HepG2 (cell line): ENCODE results near the gene CFAP97D1. TPM values are rescaled to one million over a fixed set of nuclear protein-coding genes. Genes with fewer than 3 reads are reported as not detected.

ENCODE experiments used
- ATAC-seq: fragments of 200-7000 bp; cut with Tn5 transposase; 3 replicates; pipeline ENCODE4 v1.9.1; 2020; ENCODE audit warnings: mild to moderate bottlenecking, moderate library complexity
- BruUV-seq: library from RNA; stranded (reverse); fragments of 400-500 nt; replicated peaks from 2 replicates; lab custom pipeline; 2021; lab: Mats Ljungman, UMichigan
- CTCF ChIA-PET: fragments of 300-600 bp; formaldehyde crosslinking; extraction: SDS; loops from one replicate; lab custom pipeline; 2021; ENCODE audit warnings: low total read pairs, inconsistent platforms, low intra/inter-chr PET ratio; lab: Yijun Ruan, JAX
- POLR2A ChIA-PET: fragments of 350-600 bp; sonication (Branson Sonifier 250); formaldehyde crosslinking; loops from one replicate; lab custom pipeline; 2020; ENCODE audit warnings: antibody characterized with exemption, inconsistent platforms; lab: Yijun Ruan, JAX
- DNase-seq: peaks from one replicate; pipeline ENCODE4 v3.0.0-alpha.2; 2015; ENCODE audit warnings: low spot score
- FAIRE-seq: peaks from 3 replicates; lab custom pipeline; 2011; peaks lifted over from hg19 to GRCh38; lab: Jason Lieb, UNC
- H2AFZ ChIP-seq: one replicate; pipeline ENCODE4 v1.6.1; 2011; ENCODE audit warnings: low read length, inconsistent platforms
- H3K27ac ChIP-seq: fragments of 300-600 bp; 3 replicates; pipeline ENCODE4 v1.8.0; 2011; ENCODE audit warnings: mixed run types, mild to moderate bottlenecking, mixed read lengths, low read length, inconsistent platforms; ENCODE audit not compliant: insufficient read depth; ENCODE audit errors: extremely low read length
- H3K27me3 ChIP-seq, 2 experiments: fragments of 200-600 bp in 1 of 2; 2 replicates in 1 of 2; 3 replicates in 1 of 2; pipeline versions ENCODE4 v1.6.0 to v1.8.0; 2011; ENCODE audit warnings: low read length in 2 of 2, mild to moderate bottlenecking in 2 of 2, moderate library complexity in 2 of 2, inconsistent platforms in 1 of 2; ENCODE audit not compliant: insufficient read depth in 2 of 2, control insufficient read depth in 1 of 2
- H3K36me3 ChIP-seq, 2 experiments: fragments of 200-600 bp in 1 of 2; replicated peaks in 1 of 2; 2 replicates in 1 of 2; 3 replicates in 1 of 2; pipeline versions ENCODE4 v1.5.1 to v1.8.0; 2011; ENCODE audit warnings: low read length in 2 of 2, inconsistent platforms in 1 of 2; ENCODE audit not compliant: insufficient read depth in 2 of 2, control insufficient read depth in 1 of 2
- H3K4me1 ChIP-seq: 2 replicates; pipeline ENCODE4 v1.5.1; 2012; ENCODE audit warnings: low read length, inconsistent platforms; ENCODE audit not compliant: insufficient read depth
- H3K4me2 ChIP-seq: 2 replicates; pipeline ENCODE4 v1.6.0; 2011; ENCODE audit warnings: low read depth, low read length, inconsistent platforms
- H3K4me3 ChIP-seq, 3 experiments: fragments of 200-600 bp in 1 of 3; sonication (generic), shearing (Covaris generic) in 1 of 3; replicated peaks in 1 of 3; 2 replicates each; pipeline ENCODE4 v1.5.1; 2011 to 2016; ENCODE audit warnings: low read length in 3 of 3, inconsistent platforms in 2 of 3, low read depth in 2 of 3, mild to moderate bottlenecking in 2 of 3, control low read depth in 1 of 3, mixed read lengths in 1 of 3; ENCODE audit not compliant: insufficient read depth in 1 of 3
- H3K79me2 ChIP-seq: one replicate; pipeline ENCODE4 v1.6.1; 2011; ENCODE audit warnings: low read length, inconsistent platforms; ENCODE audit not compliant: insufficient read depth
- H3K9ac ChIP-seq: 2 replicates; pipeline ENCODE4 v1.6.0; 2011; ENCODE audit warnings: mild to moderate bottlenecking, low read depth, low read length, inconsistent platforms; ENCODE audit not compliant: insufficient read depth
- H3K9me3 ChIP-seq: 2 replicates; pipeline ENCODE4 v1.5.1; 2012; ENCODE audit warnings: mild to moderate bottlenecking, low read length
- H4K20me1 ChIP-seq: 2 replicates; pipeline ENCODE4 v1.6.0; 2011; ENCODE audit warnings: inconsistent platforms, mild to moderate bottlenecking, low read length, moderate library complexity; ENCODE audit not compliant: insufficient read depth
- BHLHE40 ChIP-seq: IDR thresholded peaks from 2 replicates; pipeline ENCODE4 v1.6.1; 2011; ENCODE audit warnings: low read length, improper control_type of control experiment
- ELF1 ChIP-seq: sonication (generic); formaldehyde crosslinking; IDR thresholded peaks from 2 replicates; pipeline ENCODE4 v1.4.0; 2020; ENCODE audit warnings: missing genetic modification reagents
- FOXM1 ChIP-seq: sonication (generic); formaldehyde crosslinking; IDR thresholded peaks from 2 replicates; pipeline ENCODE4 v1.5.0; 2020; ENCODE audit warnings: missing genetic modification reagents
- HDAC2 ChIP-seq: sonication (generic); formaldehyde crosslinking; IDR thresholded peaks from 2 replicates; pipeline ENCODE4 v1.4.0; 2020; ENCODE audit warnings: missing genetic modification reagents
- HHEX ChIP-seq: IDR thresholded peaks from 2 replicates; pipeline ENCODE4 v1.6.1; 2016; ENCODE audit warnings: control low read depth
- HIVEP1 ChIP-seq: sonication (generic); formaldehyde crosslinking; IDR thresholded peaks from 2 replicates; pipeline ENCODE4 v1.4.0; 2020; ENCODE audit warnings: mild to moderate bottlenecking, missing genetic modification reagents
- HNF4G ChIP-seq, 2 experiments: sonication (generic) in 1 of 2; formaldehyde crosslinking in 1 of 2; IDR thresholded peaks; 2 replicates each; pipeline versions ENCODE4 v1.4.0 to v1.6.1; 2011 to 2020; ENCODE audit warnings: borderline replicate concordance in 2 of 2, low read depth in 2 of 2, mild to moderate bottlenecking in 2 of 2, low read length in 1 of 2, missing genetic modification reagents in 1 of 2, moderate library complexity in 1 of 2
- KLF11 ChIP-seq: IDR thresholded peaks from 2 replicates; pipeline ENCODE4 v1.6.1; 2016; ENCODE audit warnings: missing compliant biosample characterization
- MEF2D ChIP-seq: sonication (generic); formaldehyde crosslinking; IDR thresholded peaks from 2 replicates; pipeline ENCODE4 v1.5.1; 2020; ENCODE audit warnings: mild to moderate bottlenecking, missing genetic modification reagents
- PCBP1 ChIP-seq: fragments of 200-400 bp; formaldehyde crosslinking; IDR thresholded peaks from 2 replicates; pipeline ENCODE4 v1.6.1; 2017; ENCODE audit warnings: mild to moderate bottlenecking, low read depth, low read length, borderline replicate concordance
- RXRA ChIP-seq: sonication (generic); formaldehyde crosslinking; IDR thresholded peaks from 2 replicates; pipeline ENCODE4 v1.5.1; 2020; ENCODE audit warnings: missing genetic modification reagents
- SP4 ChIP-seq: sonication (generic); formaldehyde crosslinking; IDR thresholded peaks from 2 replicates; pipeline ENCODE4 v1.8.1; 2023; ENCODE audit warnings: mild to moderate bottlenecking, missing genetic modification reagents
- TARDBP ChIP-seq: sonication (generic); formaldehyde crosslinking; IDR thresholded peaks from 2 replicates; pipeline ENCODE4 v1.8.0; 2022; ENCODE audit warnings: mild to moderate bottlenecking, missing genetic modification reagents
- ZFP36L1 ChIP-seq: sonication (generic); formaldehyde crosslinking; IDR thresholded peaks from 2 replicates; pipeline ENCODE4 v1.8.0; 2022; ENCODE audit warnings: mild to moderate bottlenecking, missing genetic modification reagents, moderate library complexity
- ZNF572 ChIP-seq: sonication (generic); formaldehyde crosslinking; IDR thresholded peaks from 2 replicates; pipeline ENCODE4 v1.5.1; 2020; ENCODE audit warnings: mild to moderate bottlenecking, missing genetic modification reagents
- WGBS: methylation state at CpG from one replicate; pipeline ENCODE4 v1.1.6; 2017; ENCODE audit warnings: low lambda C conversion rate; 5-methylcytosine and 5-hydroxymethylcytosine counted together
- in situ Hi-C: cut with HindIII; loops from 2 replicates; pipeline ENCODE4 v1.10.0; 2017; ENCODE audit warnings: low pct_unique_long_range_greater_than_20kb; ENCODE audit not compliant: extremely low pct_ligation_motif_present
- intact Hi-C: fragments of 100-400 bp; cut with micrococcal nuclease; formaldehyde crosslinking; loops from one replicate; pipeline ENCODE4 v1.10.0; 2022; ENCODE audit not compliant: unreplicated experiment
- polyA plus RNA-seq, 8 experiments: library from polyadenylated mRNA; depleted of rRNA in 3 of 8; stranded (reverse) in 7 of 8; unstranded in 1 of 8; fragments of >200 nt; fragmentation: Illumina TruSeq in 4 of 8; extraction: Trizol in 4 of 8; gene quantifications; 2 replicates each; pipeline versions ENCODE4 v1.2.1 to v1.2.3, GENCODE V29; 2011 to 2016; ENCODE audit warnings: low read depth in 4 of 8, missing spikeins in 1 of 8, mixed read lengths in 1 of 8; ENCODE audit not compliant: insufficient read depth in 1 of 8
- total RNA-seq, 5 experiments: library from RNA; depleted of rRNA; stranded (reverse); fragments of >200 nt; fragmentation: Illumina TruSeq; extraction: Trizol; gene quantifications; 2 replicates each; pipeline ENCODE4 v1.2.3, GENCODE V29; 2016; ENCODE audit warnings: low read depth in 1 of 5
- TF ChIP-seq, protein P1 (sequence below): sonication (generic); formaldehyde crosslinking; IDR thresholded peaks from 2 replicates; pipeline ENCODE4 v1.8.1; 2022; ENCODE audit warnings: low read depth, mild to moderate bottlenecking, missing genetic modification reagents
- TF ChIP-seq, protein P2 (sequence below): IDR thresholded peaks from 2 replicates; pipeline ENCODE4 v1.6.1; 2018; ENCODE audit warnings: missing genetic modification reagents
- TF ChIP-seq, protein P3 (sequence below): sonication (generic); formaldehyde crosslinking; IDR thresholded peaks from 2 replicates; pipeline ENCODE4 v1.8.0; 2022; ENCODE audit warnings: mild to moderate bottlenecking, missing genetic modification reagents, moderate library complexity
- TF ChIP-seq, protein P4 (sequence below): sonication (generic); formaldehyde crosslinking; IDR thresholded peaks from 2 replicates; pipeline ENCODE4 v1.5.0; 2020; ENCODE audit warnings: mild to moderate bottlenecking, low read depth, missing genetic modification reagents, borderline replicate concordance

Gene CFAP97D1
- total and polyA plus RNA-seq, 2 of the 13 experiments (the other 11 are each of a cell fraction or from before 2014, with no cell fraction given), result 0.02 TPM; not detected in 1

DNA sequence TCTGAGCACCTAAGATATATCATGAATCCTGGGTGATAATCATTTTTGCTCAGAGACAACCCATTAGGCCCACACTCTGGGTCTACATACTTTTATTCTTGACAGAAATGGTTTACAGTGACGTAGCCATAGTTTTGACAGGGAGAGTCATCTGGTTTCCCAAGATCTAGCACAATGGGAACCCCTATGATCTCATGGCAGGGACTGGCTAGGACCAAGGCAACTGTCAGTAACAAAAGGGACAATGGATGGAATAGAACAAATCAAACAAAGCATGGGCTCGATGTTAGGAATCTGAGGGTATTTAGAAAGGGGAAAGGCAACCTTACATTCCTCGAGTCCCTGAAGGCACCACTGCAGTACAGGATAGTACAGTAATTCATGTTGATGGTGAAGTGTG, 20.5 kb downstream of the CFAP97D1 start (continued):
- TF ChIP-seq, protein P1, sequence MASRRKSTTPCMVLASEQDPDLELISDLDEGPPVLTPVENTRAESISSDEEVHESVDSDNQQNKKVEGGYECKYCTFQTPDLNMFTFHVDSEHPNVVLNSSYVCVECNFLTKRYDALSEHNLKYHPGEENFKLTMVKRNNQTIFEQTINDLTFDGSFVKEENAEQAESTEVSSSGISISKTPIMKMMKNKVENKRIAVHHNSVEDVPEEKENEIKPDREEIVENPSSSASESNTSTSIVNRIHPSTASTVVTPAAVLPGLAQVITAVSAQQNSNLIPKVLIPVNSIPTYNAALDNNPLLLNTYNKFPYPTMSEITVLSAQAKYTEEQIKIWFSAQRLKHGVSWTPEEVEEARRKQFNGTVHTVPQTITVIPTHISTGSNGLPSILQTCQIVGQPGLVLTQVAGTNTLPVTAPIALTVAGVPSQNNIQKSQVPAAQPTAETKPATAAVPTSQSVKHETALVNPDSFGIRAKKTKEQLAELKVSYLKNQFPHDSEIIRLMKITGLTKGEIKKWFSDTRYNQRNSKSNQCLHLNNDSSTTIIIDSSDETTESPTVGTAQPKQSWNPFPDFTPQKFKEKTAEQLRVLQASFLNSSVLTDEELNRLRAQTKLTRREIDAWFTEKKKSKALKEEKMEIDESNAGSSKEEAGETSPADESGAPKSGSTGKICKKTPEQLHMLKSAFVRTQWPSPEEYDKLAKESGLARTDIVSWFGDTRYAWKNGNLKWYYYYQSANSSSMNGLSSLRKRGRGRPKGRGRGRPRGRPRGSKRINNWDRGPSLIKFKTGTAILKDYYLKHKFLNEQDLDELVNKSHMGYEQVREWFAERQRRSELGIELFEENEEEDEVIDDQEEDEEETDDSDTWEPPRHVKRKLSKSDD (CRISPR knock-in tag), result no peak
- TF ChIP-seq PCBP1 (no peak), ZNF572 (CRISPR knock-in tag) (no peak), BHLHE40 (no peak)

DNA sequence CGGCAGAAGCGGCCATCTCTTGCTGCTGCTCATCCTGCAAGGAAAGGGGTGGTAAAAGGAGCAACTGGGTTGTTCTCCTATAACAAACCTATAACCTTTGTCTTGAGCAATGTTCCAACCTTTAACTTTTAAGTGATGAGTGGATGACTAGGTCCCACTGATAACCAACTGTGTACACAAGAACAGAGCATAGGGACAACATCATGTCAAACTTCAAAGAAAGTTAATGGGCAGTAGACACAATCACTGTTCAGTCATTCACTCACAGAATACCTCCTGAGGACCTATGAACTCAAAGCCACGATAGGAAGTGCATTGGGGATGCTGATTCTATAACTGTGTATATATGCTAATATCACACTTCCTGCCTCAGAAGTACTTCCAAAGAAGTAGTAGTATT, 21.6 kb downstream of the CFAP97D1 start:
- 0% methylated on average over 3 of the region's 3 CpGs for WGBS
- H3K4me1 ChIP-seq, result peaks cover 48% of the 10 kb centered on the region
- ATAC-seq (peak; percentile 99), DNase-seq (peak; percentile 98), FAIRE-seq (peak; percentile 90)
- H3K36me3 ChIP-seq, result no peaks in the 10 kb centered on the region
- H3K4me3 ChIP-seq, result 0 out of 6 replicates have a peak overlapping the region, but pooled peaks of 1 of the 3 experiments have one; percentile 4
- no peaks in the 10 kb centered on the region for H3K79me2 ChIP-seq
- CTCF ChIA-PET, result no interaction called here
- BruUV-seq, result no TSS peak
- no peak overlapping the region for H2AFZ ChIP-seq
- H3K4me2 ChIP-seq, result peak overlapping the region; percentile 54
- H3K27me3 ChIP-seq, result 0 out of 5 replicates have a peak, but pooled peaks cover 0 to 10% of the 10 kb centered on the region in 2 experiments
- in situ Hi-C loops (no loop called here), intact Hi-C loops (no loop called here)
- H3K27ac ChIP-seq, result peak overlapping the region; percentile 7
- POLR2A ChIA-PET, result no interaction called here
- no peak overlapping the region for H3K9ac ChIP-seq
- no peaks in the 10 kb centered on the region for H3K9me3 ChIP-seq
- no peaks in the 10 kb centered on the region for H4K20me1 ChIP-seq
- TF ChIP-seq MEF2D (CRISPR knock-in tag) (no peak; the same call in 1 of the 2 replicates), KLF11 (CRISPR knock-in tag) (no peak), HNF4G (IDR thresholded peaks at IDR 0.05; ENCODE audit: borderline replicate concordance, low read depth, low read length) (peak; percentile 86), HNF4G (CRISPR knock-in tag; IDR thresholded peaks at IDR 0.05; ENCODE audit: borderline replicate concordance, low read depth) (peak; percentile 69; the same call in 1 of the 2 replicates), ZFP36L1 (CRISPR knock-in tag) (no peak), SP4 (CRISPR knock-in tag) (peak; percentile 40; the same call in 1 of the 2 replicates), RXRA (CRISPR knock-in tag) (peak; percentile 81; the same call in 1 of the 2 replicates), ELF1 (CRISPR knock-in tag) (peak; percentile 24; the same call in 1 of the 2 replicates), HIVEP1 (CRISPR knock-in tag) (no peak), HDAC2 (peak; percentile 98), TARDBP (CRISPR knock-in tag) (peak; percentile 86), FOXM1 (no peak), HHEX (CRISPR knock-in tag) (peak; percentile 99)
- TF ChIP-seq, protein P2, sequence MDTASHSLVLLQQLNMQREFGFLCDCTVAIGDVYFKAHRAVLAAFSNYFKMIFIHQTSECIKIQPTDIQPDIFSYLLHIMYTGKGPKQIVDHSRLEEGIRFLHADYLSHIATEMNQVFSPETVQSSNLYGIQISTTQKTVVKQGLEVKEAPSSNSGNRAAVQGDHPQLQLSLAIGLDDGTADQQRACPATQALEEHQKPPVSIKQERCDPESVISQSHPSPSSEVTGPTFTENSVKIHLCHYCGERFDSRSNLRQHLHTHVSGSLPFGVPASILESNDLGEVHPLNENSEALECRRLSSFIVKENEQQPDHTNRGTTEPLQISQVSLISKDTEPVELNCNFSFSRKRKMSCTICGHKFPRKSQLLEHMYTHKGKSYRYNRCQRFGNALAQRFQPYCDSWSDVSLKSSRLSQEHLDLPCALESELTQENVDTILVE (CRISPR knock-in tag), result peak; percentile 62; the same call in 1 of the 2 replicates
- TF ChIP-seq, protein P3, sequence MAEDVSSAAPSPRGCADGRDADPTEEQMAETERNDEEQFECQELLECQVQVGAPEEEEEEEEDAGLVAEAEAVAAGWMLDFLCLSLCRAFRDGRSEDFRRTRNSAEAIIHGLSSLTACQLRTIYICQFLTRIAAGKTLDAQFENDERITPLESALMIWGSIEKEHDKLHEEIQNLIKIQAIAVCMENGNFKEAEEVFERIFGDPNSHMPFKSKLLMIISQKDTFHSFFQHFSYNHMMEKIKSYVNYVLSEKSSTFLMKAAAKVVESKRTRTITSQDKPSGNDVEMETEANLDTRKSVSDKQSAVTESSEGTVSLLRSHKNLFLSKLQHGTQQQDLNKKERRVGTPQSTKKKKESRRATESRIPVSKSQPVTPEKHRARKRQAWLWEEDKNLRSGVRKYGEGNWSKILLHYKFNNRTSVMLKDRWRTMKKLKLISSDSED (CRISPR knock-in tag), result no peak
- TF ChIP-seq, protein P4, sequence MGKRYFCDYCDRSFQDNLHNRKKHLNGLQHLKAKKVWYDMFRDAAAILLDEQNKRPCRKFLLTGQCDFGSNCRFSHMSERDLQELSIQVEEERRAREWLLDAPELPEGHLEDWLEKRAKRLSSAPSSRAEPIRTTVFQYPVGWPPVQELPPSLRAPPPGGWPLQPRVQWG (CRISPR knock-in tag), result no peak
